GM13977 (cell line): ENCODE measurements around the gene C3orf70.

Experiments used
- DNase-seq: peaks from one replicate; pipeline ENCODE4 v3.0.0; 2012; ENCODE audit warnings: low spot score
- CTCF ChIP-seq: IDR thresholded peaks from 2 replicates; pipeline ENCODE4 v1.5.1; 2012; ENCODE audit warnings: mild to moderate bottlenecking, control low read depth; ENCODE audit not compliant: insufficient read depth; ENCODE audit errors: extremely low read depth, missing control alignments
- in situ Hi-C: fragments of 300-500 bp; cut with MboI; formaldehyde crosslinking; loops from one replicate; pipeline ENCODE4 v1.12.0; 2022; ENCODE audit warnings: low sequenced_read_pairs, low pct_unique_long_range_greater_than_20kb, mixed read lengths, inconsistent platforms; ENCODE audit not compliant: unreplicated experiment

C3orf70 gene

GRCh38 chr3:185152410-185153170 lies at the start of gene C3orf70:
C3orf70 (minus strand) TSS chr3:185153060; CDS start chr3:185152823, 237 bp downstream.
- no peak for TF ChIP-seq CTCF
- in situ Hi-C loops = no loop called here
- DNase-seq = peak; percentile 66

GRCh38 chr3:185200639-185201038 lies 47.8 kb upstream of the C3orf70 start:
- in situ Hi-C loops = no loop called here
- no peak for DNase-seq
- TF ChIP-seq CTCF = no peak

GRCh38 chr3:185199671-185200070 lies 46.8 kb upstream of the C3orf70 start:
- in situ Hi-C loops = loop anchor here (25.0 kb wide), 1 partner anchor 312 kb away; no protein-coding TSS in a partner anchor
- no peak for TF ChIP-seq CTCF
- no peak for DNase-seq

- no peak for DNase-seq
- TF ChIP-seq CTCF = no peak
- in situ Hi-C loops = loop anchor here (25.0 kb wide), 1 partner anchor 312 kb away; no protein-coding TSS in a partner anchor
These were observed 46.3 kb upstream of the C3orf70 start for GRCh38 chr3:185199206-185199605.

- no peak for TF ChIP-seq CTCF
- in situ Hi-C loops = loop anchor here (25.0 kb wide), 1 partner anchor 310 kb away; no protein-coding TSS in a partner anchor
- no peak for DNase-seq
These were observed 44.2 kb upstream of the C3orf70 start for GRCh38 chr3:185197068-185197467.

- TF ChIP-seq CTCF = no peak
- DNase-seq = no peak
- in situ Hi-C loops = loop anchor here (25.0 kb wide), 1 partner anchor 308 kb away; no protein-coding TSS in a partner anchor
These were observed 42.8 kb upstream of the C3orf70 start for GRCh38 chr3:185195652-185196051.
